ENCODE data around the gene ZNF638. TPM values are rescaled to one million over a fixed set of nuclear protein-coding genes. Genes with fewer than 3 reads are reported as not detected.

The ZNF638 gene
- polyA plus RNA-seq, 1 of the 3 experiments (the other 2 are of a cell fraction), result 28.1 TPM

DNA sequence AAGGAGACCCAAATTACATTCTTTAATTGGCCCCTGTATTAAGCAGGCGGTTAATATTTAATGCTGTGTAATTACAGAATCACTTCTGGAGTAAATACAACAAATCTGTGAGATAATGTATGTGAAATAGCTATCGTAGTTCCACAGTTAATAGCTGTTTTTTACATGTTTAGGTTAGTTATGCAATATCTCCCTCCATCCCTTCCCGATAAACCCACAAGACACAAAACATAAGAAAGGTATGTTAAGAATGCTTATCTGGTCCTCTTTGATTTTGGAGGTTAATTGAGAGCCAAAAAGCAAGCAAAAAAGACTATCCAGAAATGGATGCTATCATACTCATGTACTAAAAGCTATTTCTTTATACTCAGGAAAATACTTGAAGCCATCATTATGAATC is 49.1 kb downstream of the ZNF638 start (continued):
- TF ChIP-seq SIN3A (IDR thresholded peaks at IDR 0.05; ENCODE audit: borderline replicate concordance, low read depth, low read length) (no peak), RXRA (IDR thresholded peaks at IDR 0.05; ENCODE audit: borderline replicate concordance, low read depth) (no peak), YY1 (IDR thresholded peaks at IDR 0.05; ENCODE audit: low read depth) (no peak), USF1 (IDR thresholded peaks at IDR 0.05; ENCODE audit: borderline replicate concordance, low read depth) (no peak), CTCF (IDR thresholded peaks at IDR 0.05) (no peak), NRF1 (IDR thresholded peaks at IDR 0.05; ENCODE audit: low read depth, low read length) (no peak)

DNA sequence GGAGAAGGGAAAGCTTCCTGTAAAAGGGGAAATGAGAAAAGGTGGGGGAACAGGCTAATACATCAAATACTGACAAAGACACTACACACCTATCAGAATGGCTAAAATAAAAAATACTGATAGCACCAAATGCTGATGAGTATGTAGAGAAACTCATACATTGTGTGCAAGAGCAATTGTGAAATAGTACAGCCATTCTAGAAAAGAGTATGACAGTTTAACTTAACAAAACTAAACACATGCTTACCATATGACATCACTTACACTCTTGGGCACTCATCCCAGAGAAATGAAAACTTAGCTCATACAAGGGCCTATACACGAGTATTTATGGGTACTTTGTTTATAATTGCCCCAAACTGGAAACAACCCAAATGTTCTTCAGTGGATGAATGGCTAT is 53.4 kb downstream of the ZNF638 start:
- Histone ChIP-seq H3K9ac (no peak overlapping the region), H3K79me2 (ENCODE audit: insufficient read depth) (0 out of 2 replicates have a peak, but pooled peaks cover 5% of the 10 kb centered on the region), H3F3A (replicated peaks; ENCODE audit: insufficient read depth) (peaks cover 14% of the 10 kb centered on the region), H4K20me1 (ENCODE audit: insufficient read depth) (no peaks in the 10 kb centered on the region), H3K27ac (ENCODE audit: low read depth in 2 of 2, low read length in 1 of 2) (0 out of 4 replicates have a peak overlapping the region, but pooled peaks of 1 of the 2 experiments have one; percentile 20), H3K9me2 (no peaks in the 10 kb centered on the region), H3K9me3 (no peaks in the 10 kb centered on the region), H3K4me2 (no peak overlapping the region), H3K4me3 (ENCODE audit: low read depth in 2 of 2, low read length in 1 of 2) (no peak overlapping the region), H3K36me3 (replicated peaks in 1 of 2; ENCODE audit: control insufficient read depth in 1 of 2, insufficient read depth in 2 of 2, low read length in 1 of 2) (peaks cover 68 to 83% of the 10 kb centered on the region in 2 experiments), H3K27me3 (ENCODE audit: insufficient read depth) (no peaks in the 10 kb centered on the region), H3K4me1 (ENCODE audit: control insufficient read depth in 1 of 2, insufficient read depth in 2 of 2, low read depth in 1 of 2, low read length in 1 of 2) (peaks cover 0 to 7% of the 10 kb centered on the region in 2 experiments; a peak in 1 of 4 replicates), H2AFZ (ENCODE audit: low read depth) (no peak overlapping the region)
- WGBS (ENCODE audit: low lambda C conversion rate), result 8% methylated on average over 1 of the region's 1 CpG
- ChIA-PET CTCF (no interaction called here), POLR2A (no interaction called here)
- DNase-seq, result no peak
- TF ChIP-seq TCF12 (IDR thresholded peaks at IDR 0.05), result peak; percentile 36; the same call in 1 of the 2 replicates
- TF ChIP-seq MAX (IDR thresholded peaks at IDR 0.05; ENCODE audit: low read depth), result no peak
- 0 out of 2 replicates have a peak, but pooled peaks have one; percentile 27 for TF ChIP-seq NFIC (IDR thresholded peaks at IDR 0.05; ENCODE audit: borderline replicate concordance)
- no peak for TF ChIP-seq POLR2AphosphoS5 (IDR thresholded peaks at IDR 0.05; ENCODE audit: low read depth, low read length)

DNA sequence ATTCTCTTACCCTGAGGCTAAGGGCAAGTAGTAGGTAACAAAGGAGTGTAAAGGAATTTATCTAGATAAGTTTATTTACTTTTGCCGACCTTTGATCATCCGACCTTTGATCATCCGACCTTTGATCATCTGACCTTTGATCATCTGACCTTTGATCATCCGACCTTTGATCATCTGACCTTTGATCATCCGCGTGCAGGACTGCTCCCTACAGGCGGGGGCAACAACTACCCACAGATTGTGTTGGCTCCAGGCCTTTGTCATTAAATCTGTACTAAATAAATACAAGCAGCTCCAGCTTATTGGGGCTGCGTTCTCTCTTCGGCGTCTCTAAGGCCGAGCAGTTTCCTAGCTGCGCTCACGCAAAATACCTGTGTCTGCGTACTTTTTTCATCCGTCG is 56.6 kb downstream of the ZNF638 start:
- Histone ChIP-seq H3K79me2 (ENCODE audit: insufficient read depth) (no peaks in the 10 kb centered on the region), H3K4me1 (ENCODE audit: control insufficient read depth in 1 of 2, insufficient read depth in 2 of 2, low read depth in 1 of 2, low read length in 1 of 2) (peaks cover 0 to 7% of the 10 kb centered on the region in 2 experiments; a peak in 1 of 4 replicates), H3K9ac (no peak overlapping the region), H3K4me3 (ENCODE audit: low read depth in 2 of 2, low read length in 1 of 2) (no peak overlapping the region), H3K27me3 (ENCODE audit: insufficient read depth) (no peaks in the 10 kb centered on the region), H4K20me1 (ENCODE audit: insufficient read depth) (no peaks in the 10 kb centered on the region), H3K4me2 (no peak overlapping the region), H3K27ac (ENCODE audit: low read depth in 2 of 2, low read length in 1 of 2) (no peak overlapping the region), H3K9me3 (no peaks in the 10 kb centered on the region), H2AFZ (ENCODE audit: low read depth) (no peak overlapping the region), H3F3A (replicated peaks; ENCODE audit: insufficient read depth) (peaks cover 12% of the 10 kb centered on the region), H3K36me3 (replicated peaks in 1 of 2; ENCODE audit: control insufficient read depth in 1 of 2, insufficient read depth in 2 of 2, low read length in 1 of 2) (peaks cover 54 to 83% of the 10 kb centered on the region in 2 experiments), H3K9me2 (no peaks in the 10 kb centered on the region)
- no peak for DNase-seq
- POLR2A ChIA-PET, result no interaction called here
- CTCF ChIA-PET, result interaction anchor here (1.7 kb wide), 1 partner anchor 12 kb away, joined by 4 read pairs; no protein-coding TSS in a partner anchor
- 96% methylated on average over 16 of the region's 16 CpGs for WGBS (ENCODE audit: low lambda C conversion rate)
- TF ChIP-seq JUND (IDR thresholded peaks at IDR 0.05) (no peak), EZH2phosphoT487 (IDR thresholded peaks at IDR 0.05; ENCODE audit: borderline replicate concordance, low read depth) (no peak), USF1 (IDR thresholded peaks at IDR 0.05; ENCODE audit: borderline replicate concordance, low read depth) (no peak), GATA2 (CRISPR knock-in tag; IDR thresholded peaks at IDR 0.05) (no peak), TAF1 (IDR thresholded peaks at IDR 0.05; ENCODE audit: borderline replicate concordance, low read depth, low read length) (no peak), MEF2A (IDR thresholded peaks at IDR 0.05; ENCODE audit: borderline replicate concordance, low read depth) (no peak), ZBTB33 (IDR thresholded peaks at IDR 0.05; ENCODE audit: borderline replicate concordance, low read depth) (no peak), SIN3A (IDR thresholded peaks at IDR 0.05; ENCODE audit: borderline replicate concordance, low read depth, low read length) (no peak)
- TF ChIP-seq, protein P1, sequence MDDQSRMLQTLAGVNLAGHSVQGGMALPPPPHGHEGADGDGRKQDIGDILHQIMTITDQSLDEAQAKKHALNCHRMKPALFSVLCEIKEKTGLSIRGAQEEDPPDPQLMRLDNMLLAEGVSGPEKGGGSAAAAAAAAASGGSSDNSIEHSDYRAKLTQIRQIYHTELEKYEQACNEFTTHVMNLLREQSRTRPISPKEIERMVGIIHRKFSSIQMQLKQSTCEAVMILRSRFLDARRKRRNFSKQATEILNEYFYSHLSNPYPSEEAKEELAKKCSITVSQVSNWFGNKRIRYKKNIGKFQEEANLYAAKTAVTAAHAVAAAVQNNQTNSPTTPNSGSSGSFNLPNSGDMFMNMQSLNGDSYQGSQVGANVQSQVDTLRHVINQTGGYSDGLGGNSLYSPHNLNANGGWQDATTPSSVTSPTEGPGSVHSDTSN (IDR thresholded peaks at IDR 0.05), result no peak
- TF ChIP-seq, protein P2, sequence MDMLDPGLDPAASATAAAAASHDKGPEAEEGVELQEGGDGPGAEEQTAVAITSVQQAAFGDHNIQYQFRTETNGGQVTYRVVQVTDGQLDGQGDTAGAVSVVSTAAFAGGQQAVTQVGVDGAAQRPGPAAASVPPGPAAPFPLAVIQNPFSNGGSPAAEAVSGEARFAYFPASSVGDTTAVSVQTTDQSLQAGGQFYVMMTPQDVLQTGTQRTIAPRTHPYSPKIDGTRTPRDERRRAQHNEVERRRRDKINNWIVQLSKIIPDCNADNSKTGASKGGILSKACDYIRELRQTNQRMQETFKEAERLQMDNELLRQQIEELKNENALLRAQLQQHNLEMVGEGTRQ (IDR thresholded peaks at IDR 0.05; ENCODE audit: borderline replicate concordance, low read depth, low read length), result no peak
